Activated CD4-positive, alpha-beta T cell treated with anti-CD3 and anti-CD28 coated beads, Interleukin-2, amount 50 U/mL, for 24 hours (primary cell): ENCODE results near the gene SLC25A28.
"Not testable (repeated sequence)": the region's sequence is repeated elsewhere in the genome, so short reads cannot be mapped to it uniquely, and the experiment has no call there.

Source experiments
- DNase-seq, 2 donors: peaks; one replicate each; pipeline ENCODE4 v3.0.0-alpha.2; 2020; ENCODE audit warnings: low read depth in 1 of 2, low spot score in 1 of 2

The SLC25A28 gene

DNA sequence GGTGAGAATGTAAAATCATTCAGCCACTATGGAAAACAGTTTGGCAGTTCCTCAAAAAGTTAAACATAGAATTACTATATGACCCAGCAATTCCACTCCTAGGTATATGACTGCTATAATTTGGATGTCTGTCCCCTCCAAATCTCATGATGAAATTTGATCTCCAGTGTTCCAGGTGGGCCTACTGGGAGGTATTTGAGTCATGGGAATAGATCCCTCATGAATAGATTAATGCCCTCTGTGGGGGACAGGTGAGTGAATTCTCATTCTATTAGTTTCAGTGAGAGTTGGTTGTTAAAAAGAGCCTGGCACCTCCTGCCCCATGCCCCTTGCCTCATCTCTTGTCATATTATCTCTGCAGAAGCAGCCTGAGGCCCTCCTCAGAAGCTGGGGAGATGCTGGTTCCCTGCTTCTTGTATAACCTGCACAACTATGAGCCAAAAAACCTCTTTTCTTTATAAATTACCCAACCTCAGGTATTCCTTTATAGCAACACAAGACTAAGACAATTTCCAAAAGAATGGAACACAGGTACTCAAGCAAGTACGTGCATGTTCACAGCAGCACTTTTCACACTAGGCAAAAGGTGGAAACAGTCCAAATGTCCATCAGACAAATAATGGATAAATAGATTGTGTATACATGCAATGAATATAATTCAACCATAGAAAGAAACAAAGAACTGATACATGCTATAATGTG lies 8.8 kb upstream of the SLC25A28 start:
- DNase-seq = no peak

- not testable (repeated sequence) for DNase-seq
These were observed 4.9 kb upstream of the SLC25A28 start for GRCh38 chr10:99625124-99625523.

DNA sequence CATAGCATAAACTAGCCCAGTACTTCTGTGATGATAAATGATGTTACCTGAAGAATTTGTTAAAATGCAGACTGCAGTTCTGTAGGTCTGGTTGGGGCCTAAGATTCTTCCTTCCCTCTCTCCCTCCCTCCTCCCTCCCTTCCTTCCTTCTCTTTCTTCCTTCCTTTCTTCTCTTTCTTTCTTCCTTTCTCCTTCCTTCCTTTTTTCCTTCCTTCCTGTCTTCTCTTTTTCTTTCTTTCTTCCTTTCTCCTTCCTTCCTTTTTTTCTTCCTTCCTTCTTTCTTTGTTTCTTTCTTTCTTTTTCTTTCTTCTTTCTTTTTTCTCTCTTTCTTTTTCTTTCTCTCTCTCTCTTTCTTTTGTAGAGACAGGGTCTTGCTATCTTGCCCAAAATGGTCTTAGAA lies 3.7 kb upstream of the SLC25A28 start:
- DNase-seq = no peak

DNA sequence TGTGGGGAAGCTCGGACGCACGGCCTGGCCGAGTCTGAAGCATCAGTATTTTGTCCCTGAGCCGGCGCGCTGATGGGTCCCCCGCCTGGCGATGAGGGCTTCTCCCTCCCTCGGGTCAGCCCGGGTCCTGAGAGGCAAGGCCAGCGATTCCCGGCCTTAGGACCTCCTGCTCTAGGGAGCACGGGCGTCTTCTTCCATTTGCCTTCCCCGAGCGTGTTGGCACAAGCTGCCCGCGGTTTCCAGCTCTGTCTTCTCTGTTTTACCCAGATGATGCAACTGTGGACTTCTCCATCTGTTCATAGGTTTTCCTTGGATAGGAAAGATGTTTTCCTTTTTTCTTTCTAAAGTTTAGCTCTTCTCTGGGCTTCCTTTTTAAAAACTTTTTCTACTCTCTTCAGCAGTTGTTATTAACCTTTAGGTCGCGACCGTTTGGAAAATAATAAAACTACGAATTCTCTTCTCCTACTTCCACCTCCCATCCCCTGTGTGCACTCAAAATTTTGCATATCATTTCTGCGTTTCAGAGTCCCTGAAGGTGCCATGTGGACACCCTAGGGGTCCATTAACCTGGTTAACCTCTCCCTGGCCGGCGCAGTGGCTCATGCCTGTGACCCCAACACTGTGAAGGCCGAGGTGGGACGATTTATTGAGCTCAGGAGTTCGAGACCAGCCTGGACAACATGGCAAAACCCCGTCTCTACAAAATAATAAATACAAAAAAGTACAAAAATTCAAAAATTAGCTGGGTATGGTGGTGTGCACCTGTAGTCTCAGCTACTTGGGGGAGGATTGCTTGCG lies 1.4 kb upstream of the SLC25A28 start:
- no peak for DNase-seq

GRCh38 chr10:99620711-99621453 lies 643 bp upstream of the SLC25A28 start:
- peak; percentile 66 to 92 for DNase-seq

DNA sequence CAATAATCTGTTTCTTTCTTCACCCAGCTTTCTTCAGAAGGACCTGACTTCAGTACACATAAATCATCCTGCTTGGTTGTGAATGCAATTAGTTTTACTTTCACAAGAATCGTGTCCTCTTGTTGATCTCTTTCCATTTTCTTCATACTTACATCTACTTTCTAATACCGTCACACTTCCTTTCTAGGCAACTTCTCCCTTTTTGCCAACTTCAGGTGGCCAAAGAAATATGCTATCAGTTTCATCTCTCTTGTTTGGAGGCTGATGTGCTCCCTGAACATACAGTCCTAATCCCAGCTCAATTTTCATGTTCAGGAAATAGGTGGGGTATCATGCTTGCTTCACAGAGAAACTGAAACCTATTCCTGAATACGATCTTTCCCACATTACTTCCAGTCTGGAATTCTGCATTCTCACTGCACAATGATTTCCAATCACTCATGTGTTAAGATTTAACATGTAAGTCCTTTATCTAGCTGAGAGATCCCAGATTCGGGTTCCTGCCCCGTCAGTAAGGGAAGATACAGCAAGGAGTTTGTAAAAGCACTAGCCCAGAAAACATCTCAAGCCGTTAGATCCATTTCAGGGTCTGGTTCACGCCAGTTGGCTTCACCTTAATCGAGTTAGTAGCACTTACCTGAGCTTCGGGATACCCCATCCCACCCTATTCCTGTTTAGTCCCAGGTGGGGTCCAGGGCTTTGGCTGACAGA lies 994 bp downstream of the SLC25A28 start:
- no peak for DNase-seq

GRCh38 chr10:99617696-99618095 lies 2.5 kb downstream of the SLC25A28 start:
- DNase-seq = no peak

GRCh38 chr10:99615426-99615825 lies 4.8 kb downstream of the SLC25A28 start:
- no peak for DNase-seq

DNA sequence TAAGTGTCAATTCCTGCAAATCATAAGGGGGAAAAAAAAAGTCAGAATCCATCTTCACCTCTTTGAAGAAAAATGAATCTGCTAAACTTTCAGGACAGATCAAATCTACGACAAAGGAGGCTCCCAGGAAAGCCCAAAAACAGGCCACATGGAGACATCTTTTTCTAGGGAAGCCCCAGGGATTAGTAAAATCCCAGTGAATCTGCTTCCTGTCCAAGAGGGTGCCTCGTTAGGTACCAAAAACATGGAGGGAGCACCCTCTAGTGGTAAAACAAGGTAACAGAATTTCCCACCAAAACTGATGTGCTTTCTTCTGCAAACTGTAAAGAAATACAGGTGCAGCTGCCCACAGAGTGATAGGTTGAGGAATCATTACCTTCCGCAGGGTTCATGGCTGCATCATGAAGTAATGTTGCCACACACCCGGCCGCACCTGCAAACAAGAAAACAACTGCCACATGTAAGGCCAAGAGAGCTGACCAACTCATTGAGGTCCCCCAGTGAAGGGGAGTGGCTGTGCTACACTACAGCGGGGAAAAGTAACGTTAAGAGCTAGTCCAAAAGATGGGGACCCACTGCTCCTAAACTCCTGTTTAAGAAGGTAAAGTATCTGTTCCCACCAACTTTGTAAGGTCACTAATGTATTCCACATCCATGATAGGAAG lies 7.9 kb downstream of the SLC25A28 start:
- DNase-seq = peak in 1 of 2 donors; percentile 30

DNA sequence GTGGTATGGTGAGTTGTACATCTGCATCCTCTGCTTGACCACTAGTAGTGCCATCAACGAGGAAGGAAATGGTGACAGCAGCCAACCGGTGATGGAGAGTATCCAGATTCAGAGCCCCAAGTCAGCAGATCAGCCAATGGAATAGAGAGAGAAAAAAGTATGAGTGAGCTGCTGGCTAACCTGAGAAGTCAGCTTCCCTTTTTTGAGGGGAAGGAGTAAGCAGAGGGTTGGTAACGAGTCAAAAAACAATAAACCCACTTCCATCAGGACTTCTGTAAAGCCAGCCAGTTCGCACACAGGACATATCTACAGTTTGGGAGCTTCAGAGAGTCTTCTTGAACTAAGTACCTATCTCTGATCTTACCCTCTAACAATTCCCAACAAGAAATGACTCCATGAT lies 8.9 kb downstream of the SLC25A28 start:
- DNase-seq = no peak

DNA sequence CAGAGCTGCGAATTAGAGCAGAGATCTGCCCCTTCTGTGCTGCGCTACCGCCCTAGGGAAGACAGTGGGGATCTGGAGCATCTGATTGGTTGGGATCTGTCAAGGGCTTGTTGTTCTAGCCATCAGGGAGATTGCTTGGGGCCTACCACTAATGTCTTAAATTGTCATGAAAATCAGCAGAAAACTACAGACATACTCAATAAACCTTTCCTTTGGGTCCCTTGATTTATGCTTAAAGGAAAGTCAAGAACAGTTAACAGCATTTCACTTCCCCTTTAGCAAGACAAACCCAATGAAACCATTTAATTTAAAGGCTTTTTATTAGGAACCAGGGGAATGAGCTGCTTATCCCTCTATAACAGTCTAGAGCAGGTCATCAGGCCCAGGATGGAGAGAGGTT lies 10.0 kb downstream of the SLC25A28 start:
- no peak for DNase-seq

DNA sequence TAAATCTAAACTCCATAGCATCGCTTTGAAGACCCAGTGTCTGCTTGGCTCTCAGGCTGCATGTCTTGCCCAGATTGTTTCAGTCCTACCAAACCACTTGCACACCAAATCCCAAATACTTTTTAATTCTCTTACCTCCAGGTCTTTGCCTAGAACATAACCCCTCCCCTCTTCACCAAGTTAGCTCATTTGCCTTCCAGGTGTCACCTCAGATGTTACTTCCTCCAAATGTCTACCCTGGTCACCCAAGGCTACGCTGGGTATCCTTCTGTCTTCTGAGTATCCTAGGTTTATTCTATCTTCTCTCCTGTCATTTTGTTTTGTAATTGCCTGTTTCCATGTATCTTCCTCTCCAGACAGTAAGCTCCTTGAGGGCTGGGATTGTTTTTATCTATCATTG lies 11.1 kb downstream of the SLC25A28 start:
- no peak for DNase-seq

GRCh38 chr10:99605351-99605750 lies 14.9 kb downstream of the SLC25A28 start:
- no peak for DNase-seq

DNA sequence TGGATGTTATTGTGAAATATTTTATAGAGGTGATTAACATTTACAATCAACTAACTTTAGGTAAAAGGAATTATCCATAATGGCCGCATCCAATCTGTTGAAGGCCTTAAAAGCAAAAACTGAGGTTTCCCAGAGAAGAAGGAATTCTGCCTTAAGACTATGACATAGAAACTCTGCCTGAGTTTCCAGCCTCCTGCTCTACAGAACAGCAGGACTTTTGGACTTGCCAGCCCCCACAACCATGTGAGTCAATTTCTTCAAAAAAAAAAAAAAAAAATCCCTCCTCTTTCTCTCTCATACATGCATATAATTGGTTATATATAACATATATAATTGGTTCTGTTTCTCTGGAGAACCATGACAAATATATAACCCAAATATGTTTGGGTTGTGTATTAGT lies 15.4 kb downstream of the SLC25A28 start:
- no peak for DNase-seq

DNA sequence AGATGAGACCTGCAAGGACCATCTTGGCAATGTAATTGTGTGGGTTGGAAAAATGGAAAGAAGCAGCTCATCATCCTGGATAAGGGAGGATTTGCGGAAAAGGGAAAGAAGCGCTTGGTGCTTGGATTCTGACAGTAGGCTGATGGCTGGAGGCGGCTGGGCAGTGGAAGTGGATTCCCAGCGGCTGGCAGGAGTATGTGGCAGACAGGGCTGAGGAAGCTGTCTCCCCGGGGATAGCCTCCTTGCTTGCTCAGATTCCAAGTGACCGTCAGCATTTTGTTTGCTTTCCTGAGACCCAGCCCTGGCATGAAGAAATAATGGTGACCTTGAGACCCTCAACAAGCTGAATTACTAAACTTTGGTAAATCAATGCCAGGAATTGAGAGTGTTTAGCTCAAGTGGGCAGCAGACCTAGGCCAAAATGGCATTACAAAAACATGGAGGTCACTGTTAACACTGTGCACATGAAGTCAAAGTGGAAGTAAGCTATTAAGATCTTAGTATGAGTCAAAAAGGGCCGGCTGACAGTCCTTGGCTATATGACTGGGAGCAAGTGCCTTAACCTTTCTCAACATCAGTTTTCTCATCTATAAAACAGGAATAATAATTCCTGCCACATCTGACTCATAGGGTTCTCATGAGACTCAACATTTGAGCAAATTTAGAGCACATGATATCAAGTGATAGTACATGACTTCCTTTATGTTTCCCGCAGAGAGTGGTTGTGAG lies 21.3 kb downstream of the SLC25A28 start:
- no peak for DNase-seq

DNA sequence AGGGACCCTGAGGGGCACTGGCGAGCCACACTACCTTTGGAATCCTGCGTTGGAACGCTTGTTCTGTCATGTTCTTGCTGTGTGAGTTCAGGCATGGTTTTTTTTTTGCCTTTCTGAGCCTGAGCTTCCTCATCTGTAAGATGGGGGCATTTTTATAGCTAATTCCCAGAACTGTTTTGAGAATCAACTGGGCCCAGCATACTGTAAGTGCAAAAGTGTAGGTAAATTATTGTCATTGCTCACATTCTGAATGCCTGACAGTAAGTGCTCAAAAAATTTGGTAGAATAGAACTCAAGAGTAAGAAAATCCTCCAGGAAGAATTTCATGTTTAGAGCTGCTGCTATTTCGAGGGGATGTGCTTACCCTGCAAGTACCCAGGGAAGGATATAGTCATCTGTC lies 22.2 kb downstream of the SLC25A28 start:
- no peak for DNase-seq

- DNase-seq = not testable (repeated sequence)
These were observed 23.5 kb downstream of the SLC25A28 start for GRCh38 chr10:99596708-99597107.

GRCh38 chr10:99595770-99596465 lies 24.3 kb downstream of the SLC25A28 start:
- no peak for DNase-seq

DNA sequence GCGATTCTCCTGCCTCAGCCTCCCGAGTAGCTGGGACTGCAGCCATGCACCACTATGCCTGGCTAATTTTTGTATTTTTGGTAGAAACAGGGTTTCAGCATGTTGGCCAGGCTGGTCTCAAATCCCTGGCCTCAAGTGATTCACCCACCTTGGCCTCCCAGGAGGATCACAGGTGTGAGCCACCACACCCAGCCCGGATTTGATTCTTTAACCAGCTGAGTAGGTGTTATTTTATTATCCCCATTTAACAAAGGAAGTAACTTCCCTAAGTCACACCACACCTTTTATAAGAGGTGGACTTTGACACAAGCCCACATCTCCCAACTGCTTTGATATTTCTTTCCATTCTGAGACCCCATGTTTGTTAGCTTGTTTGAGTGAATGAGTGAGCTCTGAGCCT lies 25.0 kb downstream of the SLC25A28 start:
- DNase-seq = no peak

DNA sequence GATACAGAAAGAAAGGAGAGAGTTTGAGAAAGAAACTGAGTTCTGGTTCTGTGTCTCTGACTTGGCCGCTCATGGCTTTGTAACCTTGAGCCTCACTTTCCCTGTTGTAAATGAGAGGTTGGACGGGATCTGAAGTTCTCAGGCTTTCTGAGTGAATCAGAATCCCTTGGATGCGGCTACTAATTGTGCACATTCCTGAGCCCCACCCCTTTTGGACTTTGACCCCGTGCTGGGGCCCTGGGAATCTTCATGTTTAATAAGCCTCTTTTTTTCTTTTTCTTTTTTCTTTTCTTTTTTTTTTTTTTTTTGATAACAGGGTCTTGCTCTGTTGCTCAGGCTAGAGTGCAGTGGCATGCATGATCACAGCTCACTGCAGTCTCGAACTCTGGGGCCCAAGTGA lies 26.9 kb downstream of the SLC25A28 start:
- no peak for DNase-seq
